Activated naive CD8-positive, alpha-beta T cell treated with anti-CD3 and anti-CD28 coated beads for 36 hours (primary cell): Measurements from ENCODE around the gene MASP2. TPM values are rescaled to one million over a fixed set of nuclear protein-coding genes. Genes with fewer than 3 reads are reported as not detected.

Experiments used
- DNase-seq: peaks from one replicate; pipeline ENCODE4 v3.0.0; 2021
- H3K27ac Mint-ChIP-seq: one replicate; pipeline ENCODE4 v1.8.0; 2022; ENCODE audit warnings: mild to moderate bottlenecking, moderate library complexity, mixed read lengths
- H3K27me3 Mint-ChIP-seq: one replicate; pipeline ENCODE4 v1.8.0; 2022; ENCODE audit warnings: mild to moderate bottlenecking, mixed read lengths
- H3K36me3 Mint-ChIP-seq: one replicate; pipeline ENCODE4 v1.8.0; 2021; ENCODE audit warnings: mild to moderate bottlenecking, mixed read lengths
- H3K4me1 Mint-ChIP-seq: one replicate; pipeline ENCODE4 v1.8.0; 2021; ENCODE audit warnings: mixed read lengths
- H3K4me3 Mint-ChIP-seq: one replicate; pipeline ENCODE4 v1.8.0; 2022; ENCODE audit warnings: mild to moderate bottlenecking, moderate library complexity, mixed read lengths
- H3K9me3 Mint-ChIP-seq: one replicate; pipeline ENCODE4 v1.8.0; 2022; ENCODE audit warnings: mixed read lengths
- total RNA-seq, 2 experiments: library from RNA; stranded (reverse); gene quantifications; one replicate each; pipeline ENCODE4 v1.2.3, GENCODE V29; 2021

MASP2 gene
- total RNA-seq, 2 experiments from 2014 or later = 0.25 TPM; not detected in 1

DNA sequence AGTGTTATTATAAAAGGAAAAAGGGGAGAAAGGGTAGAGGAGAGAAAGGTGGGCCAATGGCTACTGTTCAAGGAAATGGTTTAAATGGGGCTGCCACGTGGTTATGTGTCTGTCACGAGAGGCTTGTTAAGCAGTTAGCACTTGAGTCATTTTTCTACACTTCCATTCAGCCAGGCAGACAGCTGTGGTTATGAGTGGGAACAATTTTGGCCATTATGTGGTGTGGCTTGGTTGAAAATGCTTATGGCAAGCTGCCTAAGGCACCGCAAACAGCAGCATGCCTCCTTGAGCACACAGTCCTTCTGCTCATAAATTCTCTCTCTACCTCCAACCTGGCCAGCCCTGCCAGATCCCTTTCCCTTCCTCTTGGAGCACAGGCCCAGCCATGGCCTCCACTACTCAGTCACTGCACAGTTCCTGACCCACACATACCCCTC is 15.9 kb upstream of the MASP2 start:
- peak; percentile 64 for DNase-seq
- Mint-ChIP-seq H3K27ac (peak overlapping the region; percentile 75), H3K4me1 (peaks cover 32% of the 10 kb centered on the region), H3K36me3 (peaks cover 62% of the 10 kb centered on the region), H3K27me3 (no peaks in the 10 kb centered on the region), H3K9me3 (no peaks in the 10 kb centered on the region), H3K4me3 (peak overlapping the region; percentile 26)

GRCh38 chr1:11061652-11062365 is 14.8 kb upstream of the MASP2 start:
- Mint-ChIP-seq H3K9me3 (no peaks in the 10 kb centered on the region), H3K36me3 (peaks cover 68% of the 10 kb centered on the region), H3K4me3 (peak overlapping the region; percentile 95), H3K27me3 (no peaks in the 10 kb centered on the region), H3K27ac (peak overlapping the region; percentile 98), H3K4me1 (peaks cover 39% of the 10 kb centered on the region)
- no peak for DNase-seq

DNA sequence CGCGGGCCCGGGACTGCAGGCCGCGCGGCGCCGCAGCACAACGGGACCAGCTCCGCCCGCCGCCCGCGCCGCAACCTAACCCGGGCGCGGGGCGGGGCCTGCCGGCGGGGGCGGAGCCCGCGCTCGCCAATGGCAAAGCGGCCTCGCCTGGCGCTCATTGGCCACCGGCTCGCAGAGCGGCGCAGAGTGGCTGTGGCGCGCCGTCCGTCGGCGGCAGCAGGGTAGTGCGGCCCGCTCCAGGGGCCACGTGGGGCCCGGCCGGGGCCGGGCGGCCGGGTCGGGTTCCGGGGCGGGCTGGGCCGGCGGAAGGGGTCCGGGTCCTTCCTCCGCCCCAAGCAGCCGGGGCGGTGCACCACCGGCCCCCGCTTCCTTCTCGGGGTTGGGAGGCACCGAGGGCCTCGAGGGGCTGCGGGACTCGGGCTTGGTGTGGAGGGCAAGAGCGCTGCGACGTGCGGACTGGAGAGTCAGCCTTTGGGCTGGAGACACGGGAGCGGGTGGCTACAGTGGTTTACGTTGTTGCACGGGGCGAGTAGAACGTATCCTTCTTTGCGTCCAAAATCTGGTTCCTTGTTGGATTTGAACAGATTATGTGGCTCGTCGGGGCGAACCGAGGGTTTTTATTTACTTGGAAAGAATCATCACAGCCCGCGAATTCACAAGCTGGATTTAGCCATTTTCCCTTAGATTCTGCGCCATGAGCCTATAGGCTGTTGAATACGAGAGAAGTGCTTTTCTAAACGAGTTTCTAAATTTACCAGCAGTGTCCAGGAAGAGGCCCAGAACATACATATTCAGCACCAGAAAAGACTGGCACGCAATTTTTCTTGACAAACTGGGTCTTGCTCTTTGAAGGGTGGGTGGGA is 13.2 kb upstream of the MASP2 start, which contains the start of gene SRM:
TSS of gene SRM (minus strand) at position 51 of the 863 bp plus-strand sequence. CDS start 75 bp downstream, outside the sequence.
- peaks cover 41% of the 10 kb centered on the region for H3K4me1 Mint-ChIP-seq

GRCh38 chr1:11059155-11059967 is 12.3 kb upstream of the MASP2 start:
- H3K4me3 Mint-ChIP-seq = peak overlapping the region; percentile 94
- peak overlapping the region; percentile 94 for H3K27ac Mint-ChIP-seq
- no peaks in the 10 kb centered on the region for H3K9me3 Mint-ChIP-seq
- peaks cover 2% of the 10 kb centered on the region for H3K27me3 Mint-ChIP-seq
- DNase-seq = peak; percentile 47
- peaks cover 41% of the 10 kb centered on the region for H3K4me1 Mint-ChIP-seq
- H3K36me3 Mint-ChIP-seq = peaks cover 51% of the 10 kb centered on the region

More for the DNA sequence above, 13.2 kb upstream of the MASP2 start, which contains the start of gene SRM:
- Mint-ChIP-seq H3K27ac (peak within 1 kb of the TSS; percentile 98), H3K27me3 (no peaks in the 10 kb centered on the region), H3K4me3 (peak within 1 kb of the TSS; percentile 95), H3K9me3 (no peaks in the 10 kb centered on the region), H3K36me3 (peaks cover 56% of the 10 kb centered on the region)
- peak; percentile 98 for DNase-seq

GRCh38 chr1:11058595-11059154 is 11.6 kb upstream of the MASP2 start:
- Mint-ChIP-seq H3K27ac (peak overlapping the region; percentile 94), H3K4me1 (peaks cover 41% of the 10 kb centered on the region)

DNA sequence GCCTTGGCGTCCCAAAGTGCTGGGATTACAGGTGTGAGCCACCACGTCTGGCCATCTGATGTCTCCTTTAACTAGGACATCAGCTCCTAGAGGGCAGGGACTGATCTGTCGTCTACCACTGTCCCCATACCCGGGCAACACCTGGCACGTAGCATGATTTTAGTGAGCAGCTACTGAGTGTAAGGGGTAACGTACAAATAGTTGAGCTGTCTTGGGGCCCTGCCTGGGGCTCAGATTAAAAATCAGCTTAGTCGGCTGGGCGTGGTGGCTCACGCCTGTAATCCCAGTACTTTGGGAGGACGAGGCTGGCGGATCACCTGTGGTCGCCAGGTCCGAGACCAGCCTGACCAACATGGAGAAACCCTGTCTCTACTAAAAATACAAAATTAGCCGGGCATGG is 11.0 kb upstream of the MASP2 start:
- peak overlapping the region; percentile 94 for H3K27ac Mint-ChIP-seq
- peaks cover 4% of the 10 kb centered on the region for H3K27me3 Mint-ChIP-seq
- H3K9me3 Mint-ChIP-seq = no peaks in the 10 kb centered on the region
- peak overlapping the region; percentile 94 for H3K4me3 Mint-ChIP-seq
- peaks cover 37% of the 10 kb centered on the region for H3K4me1 Mint-ChIP-seq
- no peak for DNase-seq
- H3K36me3 Mint-ChIP-seq = peaks cover 46% of the 10 kb centered on the region

More at GRCh38 chr1:11058595-11059154, 11.6 kb upstream of the MASP2 start:
- Mint-ChIP-seq H3K27me3 (peaks cover 3% of the 10 kb centered on the region), H3K4me3 (peak overlapping the region; percentile 94), H3K9me3 (no peaks in the 10 kb centered on the region), H3K36me3 (peaks cover 49% of the 10 kb centered on the region)
- DNase-seq = no peak

GRCh38 chr1:11057477-11057876 is 10.4 kb upstream of the MASP2 start:
- Mint-ChIP-seq H3K4me3 (peak overlapping the region; percentile 94), H3K4me1 (peaks cover 31% of the 10 kb centered on the region), H3K9me3 (no peaks in the 10 kb centered on the region), H3K36me3 (peaks cover 45% of the 10 kb centered on the region), H3K27me3 (peaks cover 6% of the 10 kb centered on the region), H3K27ac (peak overlapping the region; percentile 94)
- DNase-seq = no peak

DNA sequence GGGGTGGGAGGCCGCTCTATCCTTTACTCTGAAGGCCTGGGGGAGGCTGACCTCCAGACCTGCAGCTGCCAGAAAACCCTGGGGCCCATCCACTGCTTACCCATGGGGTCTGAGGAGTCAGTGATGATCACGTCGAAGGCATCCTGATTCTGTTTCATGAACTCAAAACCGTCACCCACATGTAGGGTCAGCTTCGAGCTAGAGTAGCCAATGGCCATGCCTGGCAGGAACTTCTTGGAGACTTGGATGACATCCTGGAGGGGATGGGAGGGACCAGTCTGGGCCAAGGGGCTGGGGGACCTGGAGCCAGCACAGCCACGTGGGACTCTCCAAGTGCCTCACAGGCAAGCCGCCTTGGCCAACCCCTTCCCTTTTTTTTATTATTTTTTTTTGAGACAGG is 9.5 kb upstream of the MASP2 start:
- Mint-ChIP-seq H3K27me3 (peaks cover 6% of the 10 kb centered on the region), H3K36me3 (peaks cover 38% of the 10 kb centered on the region), H3K4me3 (no peak overlapping the region), H3K27ac (no peak overlapping the region), H3K9me3 (no peaks in the 10 kb centered on the region), H3K4me1 (peaks cover 27% of the 10 kb centered on the region)
- no peak for DNase-seq

DNA sequence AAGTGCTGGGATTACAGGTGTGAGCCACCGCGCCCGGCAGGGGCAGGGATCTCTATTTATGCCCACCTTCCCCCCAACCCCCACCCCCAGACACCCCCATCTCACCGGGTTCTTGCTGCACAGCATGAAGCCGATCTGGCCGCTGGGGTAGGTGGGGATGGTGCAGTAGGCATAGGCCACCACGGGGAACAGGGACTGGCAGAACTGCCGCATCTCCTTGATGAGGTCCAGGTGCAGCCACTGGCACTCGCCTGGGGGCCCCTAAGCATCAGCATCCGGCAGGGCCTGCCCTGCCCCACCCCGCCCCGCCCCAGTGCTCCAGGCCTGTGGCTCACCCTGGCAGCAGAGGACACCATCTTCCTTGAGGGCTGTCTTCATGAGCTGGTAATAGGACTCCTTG is 8.6 kb upstream of the MASP2 start:
- no peak for DNase-seq
- no peak overlapping the region for H3K27ac Mint-ChIP-seq
- peaks cover 21% of the 10 kb centered on the region for H3K4me1 Mint-ChIP-seq
- peaks cover 6% of the 10 kb centered on the region for H3K27me3 Mint-ChIP-seq
- H3K4me3 Mint-ChIP-seq = no peak overlapping the region
- no peaks in the 10 kb centered on the region for H3K9me3 Mint-ChIP-seq
- peaks cover 32% of the 10 kb centered on the region for H3K36me3 Mint-ChIP-seq

GRCh38 chr1:11054666-11055065 is 7.6 kb upstream of the MASP2 start:
- peaks cover 20% of the 10 kb centered on the region for H3K4me1 Mint-ChIP-seq
- no peak overlapping the region for H3K4me3 Mint-ChIP-seq
- H3K9me3 Mint-ChIP-seq = no peaks in the 10 kb centered on the region
- no peak for DNase-seq
- H3K27ac Mint-ChIP-seq = no peak overlapping the region
- peaks cover 6% of the 10 kb centered on the region for H3K27me3 Mint-ChIP-seq
- H3K36me3 Mint-ChIP-seq = peaks cover 30% of the 10 kb centered on the region

DNA sequence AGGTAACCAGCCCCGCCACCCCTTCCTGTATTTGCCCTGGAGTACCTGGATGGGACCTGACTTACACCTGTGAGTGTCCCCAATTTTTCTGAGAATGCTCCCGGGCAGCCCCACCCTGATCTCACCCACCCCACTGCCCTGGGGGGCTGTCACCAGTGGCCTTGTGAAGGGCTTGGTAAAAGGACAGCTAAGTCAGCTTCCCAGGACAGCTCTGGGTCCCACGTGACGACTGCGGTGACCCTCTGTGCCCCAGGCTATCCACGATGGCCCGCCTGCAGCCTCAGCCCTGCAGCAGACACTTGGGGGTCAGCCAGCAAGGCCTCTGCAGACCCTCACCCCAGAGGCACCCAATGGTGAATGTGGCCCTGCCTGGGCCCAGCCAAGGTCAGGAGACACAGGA is 7.1 kb upstream of the MASP2 start:
- Mint-ChIP-seq H3K9me3 (no peaks in the 10 kb centered on the region), H3K4me3 (no peak overlapping the region)

GRCh38 chr1:11053758-11054137 is 6.7 kb upstream of the MASP2 start:
- peaks cover 25% of the 10 kb centered on the region for H3K36me3 Mint-ChIP-seq
- no peak overlapping the region for H3K4me3 Mint-ChIP-seq
- H3K27me3 Mint-ChIP-seq = peaks cover 6% of the 10 kb centered on the region
- peak; percentile 28 for DNase-seq
- peaks cover 20% of the 10 kb centered on the region for H3K4me1 Mint-ChIP-seq
- H3K27ac Mint-ChIP-seq = no peak overlapping the region
- no peaks in the 10 kb centered on the region for H3K9me3 Mint-ChIP-seq

More for the DNA sequence above, 7.1 kb upstream of the MASP2 start:
- DNase-seq = no peak
- Mint-ChIP-seq H3K4me1 (peaks cover 20% of the 10 kb centered on the region), H3K27ac (no peak overlapping the region), H3K36me3 (peaks cover 29% of the 10 kb centered on the region), H3K27me3 (peaks cover 6% of the 10 kb centered on the region)

DNA sequence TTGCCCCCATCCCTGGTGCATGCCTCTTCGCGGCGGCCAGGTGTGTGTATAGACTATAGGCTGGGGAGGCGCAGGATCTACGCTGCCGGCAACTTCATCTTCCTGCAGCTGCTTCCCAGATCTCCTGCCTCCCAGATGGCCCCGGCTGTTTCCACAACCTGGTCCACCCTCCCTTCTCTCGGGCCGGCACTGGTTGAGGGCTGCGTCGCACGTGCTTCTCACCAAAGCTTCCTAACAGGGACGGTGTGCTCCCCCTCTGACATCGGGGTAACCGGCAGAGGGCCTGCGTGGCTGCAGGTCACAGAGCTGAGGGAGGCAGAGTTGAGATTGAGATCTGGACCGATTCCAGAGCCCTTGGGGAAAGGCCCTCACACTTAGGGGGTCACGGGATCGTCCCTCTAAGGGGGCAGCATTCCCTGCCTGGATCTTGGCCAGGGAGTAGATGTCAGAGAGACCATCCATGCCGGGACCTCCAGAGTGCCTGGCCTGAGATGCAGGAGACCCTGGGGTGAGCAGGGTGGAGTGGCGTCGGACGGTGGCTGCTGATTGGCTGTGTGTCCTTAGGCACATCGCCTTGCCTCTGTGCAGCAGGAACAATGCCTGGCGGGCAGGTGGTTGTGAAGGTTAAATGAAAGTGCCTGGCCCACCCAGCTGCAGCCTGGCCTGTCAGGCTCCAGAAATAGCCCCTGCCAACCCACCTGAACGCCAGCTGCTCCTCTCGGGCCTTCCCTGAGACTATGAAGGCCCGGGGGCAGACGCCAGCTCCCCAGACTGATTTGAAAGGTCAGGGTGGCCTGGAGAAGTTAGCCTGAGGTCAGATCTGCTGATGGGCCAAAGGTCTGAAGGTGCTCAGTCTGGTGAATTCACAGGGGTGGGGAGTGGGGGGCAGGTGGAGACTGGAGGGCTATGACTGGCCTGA is 6.1 kb upstream of the MASP2 start:
- Mint-ChIP-seq H3K9me3 (no peaks in the 10 kb centered on the region), H3K36me3 (peaks cover 18% of the 10 kb centered on the region), H3K4me1 (peaks cover 14% of the 10 kb centered on the region), H3K4me3 (no peak overlapping the region), H3K27me3 (peaks cover 6% of the 10 kb centered on the region), H3K27ac (peak overlapping the region; percentile 6)
- peak; percentile 32 for DNase-seq
